Heart left ventricle (tissue), 13 donors: ENCODE measurements around the gene ARHGAP26.

Source experiments
- POLR2A ChIP-seq, 2 donors: fragments of 450-650 bp; IDR thresholded peaks; one replicate each; pipeline ENCODE4 v1.6.1; 2017; ENCODE audit warnings: antibody characterized with exemption in 2 of 2, mild to moderate bottlenecking in 2 of 2, moderate library complexity in 2 of 2
- TF ChIP-seq, protein P1 (sequence below), 12 donors: fragments of 200-600 bp; sonication (generic) in 4 of 12; IDR thresholded peaks; one replicate each; pipeline versions ENCODE4 v1.5.0 to v1.8.0; 2018 to 2022; ENCODE audit warnings: antibody characterized with exemption in 12 of 12, mild to moderate bottlenecking in 5 of 12
- donor health status: ischemic (EF 13 %, LVEDD 7.1; RV severe dilation, severe dysfunction).
- donor health status: DM: no; HTN: yes; CAD: no.
- donor health status: DM: no; HTN: no; CAD: no.
- donor health status: ischemic (EF 25% LVEDD 6.9; RV normal size, moderate dysfunction).
- donor health status: ischemic (EF 25% LVEDD 5.7; RV mildly dilated, moderate dysfunction).
- donor health status: ischemic (EF 35%, LVEDD 5.7; RV mildly dilated, moderate dysfunction).
- donor health status: nonischemic (EF 11% LVEDD 7.7; RV severe dilation, severe dysfunction).
- donor health status: DM: yes; HTN: yes; CAD: no.
- donor health status: PGD.
- donor health status: ischemic (EF 29% LVEDD 5.4; RV normal size, mild dysfunction).
- donor health status: nonischemic (EF 23%, LVEDD 6.1; RV moderate dilation, normal function).

- no peak for TF ChIP-seq POLR2A (IDR thresholded peaks at IDR 0.05)
- TF ChIP-seq, protein P1, sequence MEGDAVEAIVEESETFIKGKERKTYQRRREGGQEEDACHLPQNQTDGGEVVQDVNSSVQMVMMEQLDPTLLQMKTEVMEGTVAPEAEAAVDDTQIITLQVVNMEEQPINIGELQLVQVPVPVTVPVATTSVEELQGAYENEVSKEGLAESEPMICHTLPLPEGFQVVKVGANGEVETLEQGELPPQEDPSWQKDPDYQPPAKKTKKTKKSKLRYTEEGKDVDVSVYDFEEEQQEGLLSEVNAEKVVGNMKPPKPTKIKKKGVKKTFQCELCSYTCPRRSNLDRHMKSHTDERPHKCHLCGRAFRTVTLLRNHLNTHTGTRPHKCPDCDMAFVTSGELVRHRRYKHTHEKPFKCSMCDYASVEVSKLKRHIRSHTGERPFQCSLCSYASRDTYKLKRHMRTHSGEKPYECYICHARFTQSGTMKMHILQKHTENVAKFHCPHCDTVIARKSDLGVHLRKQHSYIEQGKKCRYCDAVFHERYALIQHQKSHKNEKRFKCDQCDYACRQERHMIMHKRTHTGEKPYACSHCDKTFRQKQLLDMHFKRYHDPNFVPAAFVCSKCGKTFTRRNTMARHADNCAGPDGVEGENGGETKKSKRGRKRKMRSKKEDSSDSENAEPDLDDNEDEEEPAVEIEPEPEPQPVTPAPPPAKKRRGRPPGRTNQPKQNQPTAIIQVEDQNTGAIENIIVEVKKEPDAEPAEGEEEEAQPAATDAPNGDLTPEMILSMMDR (IDR thresholded peaks at IDR 0.05): no peak
These were observed 261.8 kb downstream of the ARHGAP26 start for GRCh38 chr5:143031781-143032580.
